A549 (cell line): ENCODE data around the gene NPTX2. TPM values are rescaled to one million over a fixed set of nuclear protein-coding genes. Genes with fewer than 3 reads are reported as not detected.
A peak's percentile ranks its signal among the peaks of the same experiment; 100 is the strongest.

Source experiments
- ATAC-seq, 2 experiments: fragments of 200-7000 bp in 1 of 2; fragments of >200 bp in 1 of 2; cut with Nextera tagmentation in 1 of 2; cut with Tn5 transposase in 1 of 2; 3 replicates each; pipeline versions ENCODE4 v1.8.0 to v1.9.1; 2018 to 2020; ENCODE audit warnings: mild to moderate bottlenecking in 1 of 2, moderate library complexity in 1 of 2
- CTCF ChIA-PET: fragments of 300-600 bp; sonication (Branson Sonifier 250); formaldehyde crosslinking; extraction: SDS; loops from one replicate; lab custom pipeline; 2021; ENCODE audit warnings: antibody characterized with exemption, inconsistent platforms; lab: Yijun Ruan, JAX
- POLR2A ChIA-PET: fragments of 350-600 bp; formaldehyde crosslinking; extraction: SDS; loops from one replicate; lab custom pipeline; 2021; ENCODE audit warnings: antibody characterized with exemption, inconsistent platforms; lab: Yijun Ruan, JAX
- DNase-seq, 2 experiments: peaks; one replicate each; pipeline versions ENCODE4 v3.0.0 to v3.0.0-alpha.2; 2011 to 2016; ENCODE audit warnings: low read depth in 1 of 2, low spot score in 1 of 2
- FAIRE-seq: peaks from 2 replicates; lab custom pipeline; 2011; peaks lifted over from hg19 to GRCh38; lab: Jason Lieb, UNC
- H3K27ac ChIP-seq, 2 experiments: fragments of >200 bp; sonication (Bioruptor Twin); formaldehyde crosslinking; 3 replicates each; pipeline ENCODE4 v1.5.1; 2016 to 2017
- H3K4me1 ChIP-seq: fragments of >200 bp; sonication (Bioruptor Twin); formaldehyde crosslinking; 3 replicates; pipeline ENCODE4 v1.6.1; 2016
- H3K4me2 ChIP-seq: fragments of >200 bp; sonication (Bioruptor Twin); formaldehyde crosslinking; 3 replicates; pipeline ENCODE4 v1.6.1; 2016
- H3K4me3 ChIP-seq: fragments of >200 bp; sonication (Bioruptor Twin); formaldehyde crosslinking; 3 replicates; pipeline ENCODE4 v1.5.1; 2016
- H3K9me3 ChIP-seq: fragments of >200 bp; sonication (Bioruptor Twin); formaldehyde crosslinking; 3 replicates; pipeline ENCODE4 v1.6.1; 2016
- CBX2 ChIP-seq: fragments of 200-600 bp; sonication (generic); IDR thresholded peaks from 2 replicates; pipeline ENCODE4 v1.6.1; 2016; ENCODE audit warnings: low read depth, mild to moderate bottlenecking, borderline replicate concordance
- CHD4 ChIP-seq: fragments of 200-600 bp; sonication (generic); IDR thresholded peaks from 2 replicates; pipeline ENCODE4 v1.6.1; 2016; ENCODE audit warnings: antibody characterized with exemption, mild to moderate bottlenecking, borderline replicate concordance
- E2F6 ChIP-seq: IDR thresholded peaks from 2 replicates; pipeline ENCODE4 v1.6.1; 2012; ENCODE audit warnings: low read depth, borderline replicate concordance
- EHMT2 ChIP-seq: fragments of 200-600 bp; sonication (generic); IDR thresholded peaks from 2 replicates; pipeline ENCODE4 v1.6.1; 2016; ENCODE audit warnings: antibody characterized with exemption, low read depth, mild to moderate bottlenecking, moderate library complexity
- ELK1 ChIP-seq: fragments of 150-350 bp; IDR thresholded peaks from 2 replicates; pipeline ENCODE4 v1.6.1; 2014; ENCODE audit warnings: low read depth, mild to moderate bottlenecking, low read length
- FOSB ChIP-seq: fragments of 250-450 bp; sonication (Bioruptor Pico); IDR thresholded peaks from 2 replicates; pipeline ENCODE4 v1.5.0; 2020; ENCODE audit warnings: mild to moderate bottlenecking, moderate library complexity
- FOXS1 ChIP-seq: fragments of 250-450 bp; sonication (Bioruptor Pico); IDR thresholded peaks from 2 replicates; pipeline ENCODE4 v1.5.0; 2020; ENCODE audit warnings: mild to moderate bottlenecking, moderate library complexity
- HEYL ChIP-seq: fragments of 250-450 bp; sonication (Bioruptor Pico); IDR thresholded peaks from 2 replicates; pipeline ENCODE4 v1.8.0; 2021; ENCODE audit warnings: mild to moderate bottlenecking, moderate library complexity
- HOXA7 ChIP-seq: fragments of 250-450 bp; sonication (Bioruptor Pico); IDR thresholded peaks from 2 replicates; pipeline ENCODE4 v1.5.0; 2020; ENCODE audit warnings: mild to moderate bottlenecking, moderate library complexity
- HOXB5 ChIP-seq: fragments of 250-450 bp; sonication (Bioruptor Pico); IDR thresholded peaks from 2 replicates; pipeline ENCODE4 v1.5.0; 2020; ENCODE audit warnings: mild to moderate bottlenecking, moderate library complexity
- JUNB ChIP-seq: fragments of >200 bp; sonication (Bioruptor Twin); formaldehyde crosslinking; IDR thresholded peaks from 2 replicates; pipeline ENCODE4 v1.6.1; 2016
- KDM1A ChIP-seq: fragments of 200-600 bp; sonication (generic); IDR thresholded peaks from 2 replicates; pipeline ENCODE4 v1.6.1; 2016; ENCODE audit warnings: low read depth, mild to moderate bottlenecking
- KDM5A ChIP-seq: fragments of 200-600 bp; sonication (generic); IDR thresholded peaks from 2 replicates; pipeline ENCODE4 v1.6.1; 2016; ENCODE audit warnings: antibody characterized with exemption, mild to moderate bottlenecking
- NPAS2 ChIP-seq: fragments of 250-450 bp; sonication (Bioruptor Pico); IDR thresholded peaks from 2 replicates; pipeline ENCODE4 v1.8.0; 2022; ENCODE audit warnings: mild to moderate bottlenecking, moderate library complexity, borderline replicate concordance
- RFX5 ChIP-seq: fragments of 450-650 bp; IDR thresholded peaks from 2 replicates; pipeline ENCODE4 v1.7.1; 2014; ENCODE audit warnings: antibody characterized with exemption, mild to moderate bottlenecking, moderate library complexity
- ZFP36 ChIP-seq: fragments of 450-650 bp; IDR thresholded peaks from 2 replicates; pipeline ENCODE4 v1.6.1; 2014; ENCODE audit warnings: borderline replicate concordance; ENCODE audit not compliant: partially characterized antibody
- ZNF302 ChIP-seq: fragments of 250-450 bp; sonication (Bioruptor Pico); IDR thresholded peaks from 2 replicates; pipeline ENCODE4 v1.9.0; 2021; ENCODE audit warnings: inconsistent platforms, mild to moderate bottlenecking, moderate library complexity
- WGBS: methylation state at CpG from one replicate; pipeline ENCODE4 v1.1.6; 2017; ENCODE audit errors: missing lambda C conversion rate; 5-methylcytosine and 5-hydroxymethylcytosine counted together
- polyA plus RNA-seq, 4 experiments: library from polyadenylated mRNA; depleted of rRNA in 3 of 4; stranded (reverse); fragments of >200 nt; fragmentation: RNase III in 1 of 4; extraction: RNeasy Plus Mini Kit Qiagen cat#74134 plus additional on column Dnase treatment in 1 of 4; gene quantifications; 2 replicates in 3 of 4; 3 replicates in 1 of 4; pipeline ENCODE4 v1.2.3, GENCODE V29; 2011 to 2017

Gene NPTX2
- polyA plus RNA-seq, 2 of the 4 experiments (the other 2 are of a cell fraction), result not detected

GRCh38 chr7:98674461-98674860, 57.4 kb downstream of the NPTX2 start (continued):
- TF ChIP-seq RFX5 (no peak), ZNF302 (no peak), KDM1A (no peak), FOXS1 (CRISPR knock-in tag) (no peak)

GRCh38 chr7:98674881-98675280, 57.8 kb downstream of the NPTX2 start:
- FAIRE-seq (no peak), ATAC-seq (peak; percentile 38 to 40; a peak in 2 of 6 replicates), DNase-seq (no peak)
- 0% methylated on average over 3 of the region's 9 CpGs for WGBS
- H3K27ac ChIP-seq, result no peak overlapping the region
- CTCF ChIA-PET, result no interaction called here
- POLR2A ChIA-PET, result no interaction called here
- TF ChIP-seq ZFP36, result no peak
- TF ChIP-seq RFX5, result no peak
- TF ChIP-seq NPAS2, result no peak
- no peak for TF ChIP-seq CBX2
- no peak for TF ChIP-seq EHMT2
- no peak for TF ChIP-seq CHD4
- no peak for TF ChIP-seq HEYL (CRISPR knock-in tag)
- TF ChIP-seq KDM5A, result no peak
- no peak for TF ChIP-seq JUNB
- no peak for TF ChIP-seq E2F6
- TF ChIP-seq FOSB (CRISPR knock-in tag), result no peak
- TF ChIP-seq HOXA7 (CRISPR knock-in tag), result no peak
- no peak for TF ChIP-seq HOXB5 (CRISPR knock-in tag)
- TF ChIP-seq, all 56 proteins: peak for 0
- peaks cover 29% of the 10 kb centered on the region for H3K9me3 ChIP-seq
- H3K4me3 ChIP-seq, result no peak overlapping the region
- no peaks in the 10 kb centered on the region for H3K4me1 ChIP-seq
- H3K4me2 ChIP-seq, result no peak overlapping the region

GRCh38 chr7:98678215-98678614, 61.1 kb downstream of the NPTX2 start:
- DNase-seq, result no peak
- no peak for TF ChIP-seq JUNB
- TF ChIP-seq ELK1, result no peak
- no peak for FAIRE-seq
- H3K4me3 ChIP-seq, result no peak overlapping the region
- no peak for ATAC-seq
- H3K27ac ChIP-seq, result no peak overlapping the region
- POLR2A ChIA-PET, result no interaction called here
- WGBS, result 56% methylated on average over 7 of the region's 7 CpGs
- peaks cover 18% of the 10 kb centered on the region for H3K9me3 ChIP-seq
- no peak overlapping the region for H3K4me2 ChIP-seq
- no peaks in the 10 kb centered on the region for H3K4me1 ChIP-seq
- CTCF ChIA-PET, result interaction anchor here (1.0 kb wide), 1 partner anchor 163 kb away, joined by 4 read pairs; no protein-coding TSS in a partner anchor

Other genes with a start within 250 kb of the NPTX2 start
- 79.1 and 89.3 TPM in 2 replicates for gene BAIAP2L1, start 216.2 kb upstream of the NPTX2 start, polyA plus RNA-seq (2011; rRNA removed)
- gene BAIAP2L1, start 216.2 kb upstream of the NPTX2 start, polyA plus RNA-seq (2017; fragmentation: RNase III; extraction: RNeasy Plus Mini Kit Qiagen cat#74134 plus additional on column Dnase treatment), result 39.4 to 45.9 TPM (median 40.4 TPM) in 3 replicates